ENCODE data around the gene SLCO2B1. TPM values are rescaled to one million over a fixed set of nuclear protein-coding genes. Genes with fewer than 3 reads are reported as not detected.

The SLCO2B1 gene
- total and polyA plus RNA-seq, 4 donors, result 52.7 to 184 (median 135) TPM

Other genes starting within 250 kb of the SLCO2B1 start
- 10 to 100 TPM in 1 of 2 donors, 1 to 10 TPM in 1; 3.8 to 11.6 TPM for gene XRRA1, start 202.0 kb upstream of the SLCO2B1 start, total RNA-seq
- gene XRRA1, start 202.0 kb upstream of the SLCO2B1 start, polyA plus RNA-seq, result 1 to 10 TPM; 5.0 to 6.2 TPM
- gene SPCS2, start 201.8 kb upstream of the SLCO2B1 start, total RNA-seq, result 10 to 100 TPM; 32.4 to 34.6 TPM
- gene SPCS2, start 201.8 kb upstream of the SLCO2B1 start, polyA plus RNA-seq, result 100 to 1,000 TPM in 1 of 2 donors, 10 to 100 TPM in 1; 84.6 to 186 TPM
- 1 to 10 TPM; 8.0 to 9.5 TPM for gene NEU3, start 162.2 kb upstream of the SLCO2B1 start, total RNA-seq
- 1 to 10 TPM; 2.7 TPM for gene NEU3, start 162.2 kb upstream of the SLCO2B1 start, polyA plus RNA-seq
- not detected for gene OR2AT4, start 54.2 kb upstream of the SLCO2B1 start, total RNA-seq
- gene OR2AT4, start 54.2 kb upstream of the SLCO2B1 start, polyA plus RNA-seq, result not detected
- not detected for gene TPBGL, start 89.7 kb downstream of the SLCO2B1 start, total RNA-seq
- under 1 TPM in 1 of 2 donors, not detected in 1; 0.05 TPM for gene TPBGL, start 89.7 kb downstream of the SLCO2B1 start, polyA plus RNA-seq
- gene ARRB1, start 200.6 kb downstream of the SLCO2B1 start, total RNA-seq, result 10 to 100 TPM; 19.3 to 21.2 TPM
- 1 to 10 TPM; 3.3 to 5.7 TPM for gene ARRB1, start 200.6 kb downstream of the SLCO2B1 start, polyA plus RNA-seq
- 1,000 to 10,000 TPM in 1 of 2 donors, 100 to 1,000 TPM in 1; 289 to 1,115 TPM for gene RPS3, start 248.4 kb downstream of the SLCO2B1 start, total RNA-seq
- gene RPS3, start 248.4 kb downstream of the SLCO2B1 start, polyA plus RNA-seq, result 100 to 1,000 TPM; 365 to 620 TPM

All from liver (tissue), 4 donors.